Measurements from ENCODE around the gene ARHGEF4. TPM values are rescaled to one million over a fixed set of nuclear protein-coding genes. Genes with fewer than 3 reads are reported as not detected.

ARHGEF4 gene
- total RNA-seq, 1 donor from 2014 or later: 11.5 TPM

DNA sequence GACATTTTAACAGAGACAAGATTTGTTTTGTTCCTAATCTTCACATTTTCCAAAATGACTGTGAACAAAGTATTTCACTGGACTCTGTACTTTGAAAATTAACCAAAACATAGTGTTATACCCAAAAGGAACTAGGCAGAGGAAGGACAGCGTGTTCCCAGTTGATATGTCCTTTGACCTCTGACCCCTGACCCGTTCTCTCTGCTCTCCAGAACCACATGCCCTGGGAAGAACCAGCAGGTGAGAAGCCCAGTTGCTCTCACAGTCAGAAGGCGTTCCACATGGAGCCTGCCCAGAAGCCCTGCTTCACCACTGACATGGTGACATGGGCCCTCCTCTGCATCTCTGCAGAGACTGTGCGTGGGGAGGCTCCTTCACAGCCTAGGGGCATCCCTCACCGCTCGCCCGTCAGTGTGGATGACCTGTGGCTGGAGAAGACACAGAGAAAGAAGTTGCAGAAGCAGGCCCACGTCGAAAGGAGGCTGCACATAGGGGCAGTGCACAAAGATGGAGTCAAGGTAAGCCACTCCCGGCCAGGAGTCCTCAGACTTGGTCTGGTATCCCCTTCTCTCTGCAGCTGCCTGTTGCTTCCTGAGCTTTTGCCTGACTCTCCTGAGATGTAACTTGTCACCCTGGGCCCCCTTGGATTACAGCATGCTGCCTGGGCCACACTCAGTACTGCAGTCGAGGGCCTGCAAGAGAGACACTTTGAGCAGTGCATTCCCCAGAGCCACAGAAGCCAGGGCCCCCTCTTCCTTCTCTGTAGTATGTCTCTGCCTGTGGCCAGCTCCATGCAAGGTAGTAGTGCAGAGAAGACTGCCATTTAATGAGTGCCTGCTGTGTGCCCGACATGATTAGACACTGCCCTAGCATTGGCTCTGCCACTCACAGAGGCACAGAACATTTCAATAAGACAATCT is 94.3 kb downstream of the ARHGEF4 start:
- no peak overlapping the region for H3K4me3 ChIP-seq (ENCODE audit: low read length in 3 of 3)
- peaks cover 0 to 4% (median 0%) of the 10 kb centered on the region in 3 donors for H3K27me3 ChIP-seq (ENCODE audit: control insufficient read depth in 3 of 3, insufficient read depth in 3 of 3, low read length in 3 of 3)
- H3K9me3 ChIP-seq (ENCODE audit: control insufficient read depth in 3 of 3, low read length in 3 of 3): peaks cover 3 to 5% (median 4%) of the 10 kb centered on the region in 3 donors
- H3K9ac ChIP-seq (ENCODE audit: low read depth in 1 of 3, low read length in 3 of 3): no peak overlapping the region
- no peak overlapping the region for H3K27ac ChIP-seq (ENCODE audit: low read depth, low read length)
- H3K36me3 ChIP-seq (ENCODE audit: control insufficient read depth in 3 of 3, insufficient read depth in 3 of 3, low read length in 3 of 3): no peaks in the 10 kb centered on the region
- no peaks in the 10 kb centered on the region for H3K4me1 ChIP-seq (ENCODE audit: control insufficient read depth in 3 of 3, insufficient read depth in 3 of 3, low read length in 3 of 3)

DNA sequence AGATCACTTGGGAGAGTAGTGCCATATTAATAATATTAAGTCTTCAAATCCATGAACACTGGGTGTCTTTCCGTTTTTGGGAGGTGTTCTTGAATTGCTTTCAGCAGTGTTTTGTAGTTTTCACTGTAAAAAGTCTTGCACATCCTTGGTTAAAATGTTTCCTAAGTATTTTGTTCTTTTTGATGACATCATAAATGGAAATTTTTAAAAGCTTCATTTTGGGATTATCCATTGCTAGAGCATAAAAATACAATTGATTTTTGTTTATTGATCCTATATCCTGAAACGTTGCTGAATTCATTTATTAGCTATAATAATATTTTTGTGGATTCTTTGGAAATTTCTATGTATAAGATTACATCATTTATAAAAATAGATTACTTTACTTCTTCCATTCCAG is 96.8 kb downstream of the ARHGEF4 start:
- Histone ChIP-seq H3K27ac (ENCODE audit: low read depth, low read length) (no peak overlapping the region), H3K9ac (ENCODE audit: low read depth in 1 of 3, low read length in 3 of 3) (no peak overlapping the region), H3K27me3 (ENCODE audit: control insufficient read depth in 3 of 3, insufficient read depth in 3 of 3, low read length in 3 of 3) (no peaks in the 10 kb centered on the region), H3K36me3 (ENCODE audit: control insufficient read depth in 3 of 3, insufficient read depth in 3 of 3, low read length in 3 of 3) (no peaks in the 10 kb centered on the region), H3K4me1 (ENCODE audit: control insufficient read depth in 3 of 3, insufficient read depth in 3 of 3, low read length in 3 of 3) (no peaks in the 10 kb centered on the region), H3K4me3 (ENCODE audit: low read length in 3 of 3) (no peak overlapping the region), H3K9me3 (ENCODE audit: control insufficient read depth in 3 of 3, low read length in 3 of 3) (peaks cover 0 to 5% (median 3%) of the 10 kb centered on the region in 3 donors)

DNA sequence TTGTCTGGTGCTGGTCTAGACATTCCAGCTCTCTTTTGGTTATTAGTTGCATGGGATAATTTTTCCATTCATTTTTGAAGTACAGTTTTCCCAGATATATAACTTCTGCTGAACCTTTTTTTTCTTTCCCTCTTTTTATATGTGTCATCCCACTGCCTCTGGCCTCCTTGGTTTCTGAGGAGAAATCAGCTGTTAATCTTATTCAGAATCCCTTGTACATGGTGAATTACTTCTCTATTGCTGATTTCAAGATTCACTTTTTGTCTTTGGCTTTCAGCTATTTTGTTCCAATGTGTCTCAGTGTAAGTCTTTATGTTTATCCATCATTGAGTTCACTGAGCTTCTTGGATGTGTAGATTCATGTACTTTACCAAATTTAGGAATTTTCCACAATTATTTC is 99.7 kb downstream of the ARHGEF4 start:
- Histone ChIP-seq H3K4me1 (ENCODE audit: control insufficient read depth in 3 of 3, insufficient read depth in 3 of 3, low read length in 3 of 3) (no peaks in the 10 kb centered on the region), H3K27ac (ENCODE audit: low read depth, low read length) (no peak overlapping the region), H3K9me3 (ENCODE audit: control insufficient read depth in 3 of 3, low read length in 3 of 3) (peaks cover 0 to 5% (median 0%) of the 10 kb centered on the region in 3 donors), H3K4me3 (ENCODE audit: low read length in 3 of 3) (no peak overlapping the region), H3K36me3 (ENCODE audit: control insufficient read depth in 3 of 3, insufficient read depth in 3 of 3, low read length in 3 of 3) (no peaks in the 10 kb centered on the region), H3K9ac (ENCODE audit: low read depth in 1 of 3, low read length in 3 of 3) (no peak overlapping the region), H3K27me3 (ENCODE audit: control insufficient read depth in 3 of 3, insufficient read depth in 3 of 3, low read length in 3 of 3) (no peaks in the 10 kb centered on the region)

- H3K36me3 ChIP-seq (ENCODE audit: control insufficient read depth in 3 of 3, insufficient read depth in 3 of 3, low read length in 3 of 3): no peaks in the 10 kb centered on the region
- no peak overlapping the region for H3K27ac ChIP-seq (ENCODE audit: low read depth, low read length)
- H3K27me3 ChIP-seq (ENCODE audit: control insufficient read depth in 3 of 3, insufficient read depth in 3 of 3, low read length in 3 of 3): no peaks in the 10 kb centered on the region
- H3K4me3 ChIP-seq (ENCODE audit: low read length in 3 of 3): no peak overlapping the region
- H3K9me3 ChIP-seq (ENCODE audit: control insufficient read depth in 3 of 3, low read length in 3 of 3): peaks cover 4 to 10% (median 7%) of the 10 kb centered on the region in 3 donors
- H3K4me1 ChIP-seq (ENCODE audit: control insufficient read depth in 3 of 3, insufficient read depth in 3 of 3, low read length in 3 of 3): no peaks in the 10 kb centered on the region
- no peak overlapping the region for H3K9ac ChIP-seq (ENCODE audit: low read depth in 1 of 3, low read length in 3 of 3)
Measured at GRCh38 chr2:130947967-130948366, 111.3 kb downstream of the ARHGEF4 start.

GRCh38 chr2:130949954-130950353 is 113.2 kb downstream of the ARHGEF4 start:
- no peak overlapping the region for H3K27ac ChIP-seq (ENCODE audit: low read depth, low read length)
- no peaks in the 10 kb centered on the region for H3K36me3 ChIP-seq (ENCODE audit: control insufficient read depth in 3 of 3, insufficient read depth in 3 of 3, low read length in 3 of 3)
- peaks cover 2 to 6% (median 6%) of the 10 kb centered on the region in 3 donors for H3K9me3 ChIP-seq (ENCODE audit: control insufficient read depth in 3 of 3, low read length in 3 of 3)
- no peak overlapping the region for H3K9ac ChIP-seq (ENCODE audit: low read depth in 1 of 3, low read length in 3 of 3)
- H3K4me3 ChIP-seq (ENCODE audit: low read length in 3 of 3): no peak overlapping the region
- no peaks in the 10 kb centered on the region for H3K4me1 ChIP-seq (ENCODE audit: control insufficient read depth in 3 of 3, insufficient read depth in 3 of 3, low read length in 3 of 3)
- no peaks in the 10 kb centered on the region for H3K27me3 ChIP-seq (ENCODE audit: control insufficient read depth in 3 of 3, insufficient read depth in 3 of 3, low read length in 3 of 3)

- Histone ChIP-seq H3K4me1 (ENCODE audit: control insufficient read depth in 3 of 3, insufficient read depth in 3 of 3, low read length in 3 of 3) (no peaks in the 10 kb centered on the region), H3K4me3 (ENCODE audit: low read length in 3 of 3) (no peak overlapping the region), H3K27me3 (ENCODE audit: control insufficient read depth in 3 of 3, insufficient read depth in 3 of 3, low read length in 3 of 3) (no peaks in the 10 kb centered on the region), H3K27ac (ENCODE audit: low read depth, low read length) (no peak overlapping the region), H3K9me3 (ENCODE audit: control insufficient read depth in 3 of 3, low read length in 3 of 3) (peaks cover 0 to 6% (median 4%) of the 10 kb centered on the region in 3 donors), H3K36me3 (ENCODE audit: control insufficient read depth in 3 of 3, insufficient read depth in 3 of 3, low read length in 3 of 3) (no peaks in the 10 kb centered on the region), H3K9ac (ENCODE audit: low read depth in 1 of 3, low read length in 3 of 3) (no peak overlapping the region)
Measured at GRCh38 chr2:130951018-130951417, 114.3 kb downstream of the ARHGEF4 start.

DNA sequence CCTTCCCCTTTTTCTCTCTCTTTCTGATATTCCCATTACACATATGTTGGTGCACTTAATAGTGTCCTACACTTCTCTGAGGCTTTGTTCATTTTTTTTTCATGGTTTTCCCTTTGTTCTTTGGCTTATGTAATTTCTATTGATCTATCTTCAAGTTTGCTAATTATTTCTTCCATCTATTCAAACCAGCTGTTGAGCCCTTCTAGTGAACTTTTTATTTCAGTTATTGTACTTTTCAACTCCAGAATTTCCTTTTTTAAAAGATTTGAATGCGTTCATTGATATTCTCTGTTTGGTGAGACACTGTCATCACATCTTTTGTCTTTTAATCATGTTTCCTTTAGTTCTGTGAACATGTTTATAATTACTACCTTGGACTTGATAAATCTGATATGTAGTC is 118.2 kb downstream of the ARHGEF4 start:
- no peak overlapping the region for H3K9ac ChIP-seq (ENCODE audit: low read depth in 1 of 3, low read length in 3 of 3)
- no peaks in the 10 kb centered on the region for H3K36me3 ChIP-seq (ENCODE audit: control insufficient read depth in 3 of 3, insufficient read depth in 3 of 3, low read length in 3 of 3)
- H3K4me3 ChIP-seq (ENCODE audit: low read length in 3 of 3): no peak overlapping the region
- no peak overlapping the region for H3K27ac ChIP-seq (ENCODE audit: low read depth, low read length)
- no peaks in the 10 kb centered on the region for H3K4me1 ChIP-seq (ENCODE audit: control insufficient read depth in 3 of 3, insufficient read depth in 3 of 3, low read length in 3 of 3)
- H3K27me3 ChIP-seq (ENCODE audit: control insufficient read depth in 3 of 3, insufficient read depth in 3 of 3, low read length in 3 of 3): peaks cover 0 to 3% (median 0%) of the 10 kb centered on the region in 3 donors
- H3K9me3 ChIP-seq (ENCODE audit: control insufficient read depth in 3 of 3, low read length in 3 of 3): peaks cover 0 to 4% (median 3%) of the 10 kb centered on the region in 3 donors

GRCh38 chr2:130957915-130958314 is 121.2 kb downstream of the ARHGEF4 start:
- no peaks in the 10 kb centered on the region for H3K4me1 ChIP-seq (ENCODE audit: control insufficient read depth in 3 of 3, insufficient read depth in 3 of 3, low read length in 3 of 3)
- no peak overlapping the region for H3K9ac ChIP-seq (ENCODE audit: low read depth in 1 of 3, low read length in 3 of 3)
- no peak overlapping the region for H3K4me3 ChIP-seq (ENCODE audit: low read length in 3 of 3)
- H3K9me3 ChIP-seq (ENCODE audit: control insufficient read depth in 3 of 3, low read length in 3 of 3): peaks cover 0 to 4% (median 3%) of the 10 kb centered on the region in 3 donors
- peaks cover 19 to 20% (median 20%) of the 10 kb centered on the region in 3 donors for H3K27me3 ChIP-seq (ENCODE audit: control insufficient read depth in 3 of 3, insufficient read depth in 3 of 3, low read length in 3 of 3)
- H3K36me3 ChIP-seq (ENCODE audit: control insufficient read depth in 3 of 3, insufficient read depth in 3 of 3, low read length in 3 of 3): no peaks in the 10 kb centered on the region
- no peak overlapping the region for H3K27ac ChIP-seq (ENCODE audit: low read depth, low read length)

DNA sequence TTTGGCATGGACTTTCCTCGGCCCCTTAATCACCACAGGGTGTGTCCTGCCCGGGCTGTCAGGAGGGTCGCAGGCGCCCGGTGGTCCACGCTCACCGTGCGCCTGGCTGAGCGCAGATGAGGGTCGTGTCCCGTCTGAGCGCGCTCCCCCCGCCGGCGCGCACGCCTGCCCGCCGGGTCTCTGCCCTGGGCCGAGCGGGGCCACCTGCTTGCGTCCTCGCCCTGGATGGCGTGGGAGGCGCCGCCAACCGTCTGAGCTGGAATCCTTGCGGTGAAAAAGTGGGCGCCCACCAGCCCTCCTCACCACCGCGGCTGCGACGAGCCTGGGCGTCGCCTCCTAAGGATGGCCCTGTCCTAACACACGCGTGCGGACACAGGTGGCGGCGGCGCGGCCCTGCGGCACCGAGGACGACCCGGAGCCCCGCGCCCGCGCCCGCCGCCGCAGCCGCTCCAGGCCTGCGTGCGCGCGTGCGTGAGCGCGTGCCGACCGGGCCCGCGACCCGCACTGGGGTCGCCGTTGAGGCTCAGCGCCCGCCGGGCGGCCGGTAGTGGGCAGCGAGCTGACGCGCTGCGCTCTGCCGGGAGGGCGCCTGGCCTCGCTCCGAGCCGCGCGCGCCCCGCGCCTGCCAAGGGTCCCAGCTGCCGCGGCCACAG is 126.6 kb downstream of the ARHGEF4 start:
- H3K4me3 ChIP-seq (ENCODE audit: low read length in 3 of 3): peak overlapping the region in 1 of 3 donors; percentile 29
- no peak overlapping the region for H3K27ac ChIP-seq (ENCODE audit: low read depth, low read length)
- no peaks in the 10 kb centered on the region for H3K9me3 ChIP-seq (ENCODE audit: control insufficient read depth in 3 of 3, low read length in 3 of 3)
- H3K9ac ChIP-seq (ENCODE audit: low read depth in 1 of 3, low read length in 3 of 3): no peak overlapping the region
- H3K36me3 ChIP-seq (ENCODE audit: control insufficient read depth in 3 of 3, insufficient read depth in 3 of 3, low read length in 3 of 3): no peaks in the 10 kb centered on the region
- peaks cover 3 to 9% (median 8%) of the 10 kb centered on the region in 3 donors for H3K4me1 ChIP-seq (ENCODE audit: control insufficient read depth in 3 of 3, insufficient read depth in 3 of 3, low read length in 3 of 3)
- peaks cover 47 to 62% (median 60%) of the 10 kb centered on the region in 3 donors for H3K27me3 ChIP-seq (ENCODE audit: control insufficient read depth in 3 of 3, insufficient read depth in 3 of 3, low read length in 3 of 3)

Data from skeletal muscle tissue (tissue), 4 donors.